ENCODE data around the gene BMP6.

GRCh38 chr6:7836371-7837026 lies 110.6 kb downstream of the BMP6 start:
- TF ChIP-seq EZH2 (IDR thresholded peaks at IDR 0.05; ENCODE audit: low read length), result no peak
- TF ChIP-seq, protein P1, sequence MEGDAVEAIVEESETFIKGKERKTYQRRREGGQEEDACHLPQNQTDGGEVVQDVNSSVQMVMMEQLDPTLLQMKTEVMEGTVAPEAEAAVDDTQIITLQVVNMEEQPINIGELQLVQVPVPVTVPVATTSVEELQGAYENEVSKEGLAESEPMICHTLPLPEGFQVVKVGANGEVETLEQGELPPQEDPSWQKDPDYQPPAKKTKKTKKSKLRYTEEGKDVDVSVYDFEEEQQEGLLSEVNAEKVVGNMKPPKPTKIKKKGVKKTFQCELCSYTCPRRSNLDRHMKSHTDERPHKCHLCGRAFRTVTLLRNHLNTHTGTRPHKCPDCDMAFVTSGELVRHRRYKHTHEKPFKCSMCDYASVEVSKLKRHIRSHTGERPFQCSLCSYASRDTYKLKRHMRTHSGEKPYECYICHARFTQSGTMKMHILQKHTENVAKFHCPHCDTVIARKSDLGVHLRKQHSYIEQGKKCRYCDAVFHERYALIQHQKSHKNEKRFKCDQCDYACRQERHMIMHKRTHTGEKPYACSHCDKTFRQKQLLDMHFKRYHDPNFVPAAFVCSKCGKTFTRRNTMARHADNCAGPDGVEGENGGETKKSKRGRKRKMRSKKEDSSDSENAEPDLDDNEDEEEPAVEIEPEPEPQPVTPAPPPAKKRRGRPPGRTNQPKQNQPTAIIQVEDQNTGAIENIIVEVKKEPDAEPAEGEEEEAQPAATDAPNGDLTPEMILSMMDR (optimal IDR thresholded peaks at IDR 0.05 in 1 of 3, IDR thresholded peaks at IDR 0.05 in 1 of 3, conservative IDR thresholded peaks at IDR 0.05 in 1 of 3; ENCODE audit: extremely low read depth in 1 of 3, insufficient read depth in 2 of 3, low read length in 3 of 3), result no peak

All from keratinocyte (primary cell).